B cell (primary cell): ENCODE measurements around the gene HECTD1.

Experiments used
- CTCF ChIP-seq: fragments of 200-600 bp; IDR thresholded peaks from one replicate; pipeline ENCODE4 v1.8.0; 2022; ENCODE audit warnings: antibody characterized with exemption, mild to moderate bottlenecking
- EZH2 ChIP-seq: IDR thresholded peaks from 2 replicates; pipeline ENCODE4 v1.6.1; 2012; ENCODE audit warnings: borderline replicate concordance, low read depth, mild to moderate bottlenecking, moderate library complexity, low read length; ENCODE audit not compliant: insufficient read depth, poor library complexity, severe bottlenecking

GRCh38 chr14:31241450-31242114, 34.0 kb upstream of the HECTD1 start:
- TF ChIP-seq CTCF (no peak), EZH2 (no peak)
